ENCODE results near the gene DYNC1H1. TPM values are rescaled to one million over a fixed set of nuclear protein-coding genes. Genes with fewer than 3 reads are reported as not detected.

Gene DYNC1H1
- total and polyA plus RNA-seq, 2 experiments from 2014 or later = 141 to 405 TPM

GRCh38 chr14:102094101-102094500, 129.7 kb downstream of the DYNC1H1 start:
- Histone ChIP-seq H4K20me1 (ENCODE audit: insufficient read depth, poor library complexity, severe bottlenecking) (no peaks in the 10 kb centered on the region), H3K27me3 (no peaks in the 10 kb centered on the region), H3K4me1 (ENCODE audit: insufficient read depth) (peaks cover 11% of the 10 kb centered on the region), H3K79me2 (no peaks in the 10 kb centered on the region), H3K27ac (no peak overlapping the region), H3K36me3 (replicated peaks; ENCODE audit: insufficient read depth, low read depth) (no peaks in the 10 kb centered on the region), H3K9me2 (replicated peaks; ENCODE audit: insufficient read depth) (no peaks in the 10 kb centered on the region), H2AFZ (no peak overlapping the region), H3K4me3 (no peak overlapping the region), H3K4me2 (no peak overlapping the region), H3K9me3 (ENCODE audit: low read depth) (no peaks in the 10 kb centered on the region)
- DNase-seq (ENCODE audit: low spot score) = no peak
- TF ChIP-seq EZH2phosphoT487 (IDR thresholded peaks at IDR 0.05; ENCODE audit: low read depth, severe bottlenecking, unreplicated experiment) (no peak), CTCF (IDR thresholded peaks at IDR 0.05; ENCODE audit: poor library complexity) (no peak), EZH2 (IDR thresholded peaks at IDR 0.05; ENCODE audit: borderline replicate concordance) (no peak)
- WGBS (ENCODE audit: low lambda C conversion rate, missing lambda C conversion rate) = 78% methylated on average over 7 of the region's 7 CpGs

- TF ChIP-seq CTCF (IDR thresholded peaks at IDR 0.05; ENCODE audit: poor library complexity) (no peak), EZH2 (IDR thresholded peaks at IDR 0.05; ENCODE audit: borderline replicate concordance) (no peak), EZH2phosphoT487 (IDR thresholded peaks at IDR 0.05; ENCODE audit: low read depth, severe bottlenecking, unreplicated experiment) (no peak)
- Histone ChIP-seq H3K4me2 (no peak overlapping the region), H3K9me2 (replicated peaks; ENCODE audit: insufficient read depth) (no peaks in the 10 kb centered on the region), H4K20me1 (ENCODE audit: insufficient read depth, poor library complexity, severe bottlenecking) (no peaks in the 10 kb centered on the region), H3K27me3 (no peaks in the 10 kb centered on the region), H3K9me3 (ENCODE audit: low read depth) (no peaks in the 10 kb centered on the region), H2AFZ (no peak overlapping the region), H3K4me1 (ENCODE audit: insufficient read depth) (peaks cover 11% of the 10 kb centered on the region), H3K36me3 (replicated peaks; ENCODE audit: insufficient read depth, low read depth) (no peaks in the 10 kb centered on the region), H3K27ac (no peak overlapping the region), H3K4me3 (no peak overlapping the region), H3K79me2 (no peaks in the 10 kb centered on the region)
- WGBS (ENCODE audit: low lambda C conversion rate, missing lambda C conversion rate) = 74% methylated on average over 5 of the region's 6 CpGs
- no peak for DNase-seq (ENCODE audit: low spot score)
Observed at GRCh38 chr14:102095231-102095870, 131.0 kb downstream of the DYNC1H1 start.

- H3K4me1 ChIP-seq (ENCODE audit: insufficient read depth) = peaks cover 11% of the 10 kb centered on the region
- peak overlapping the region; percentile 54 for H3K4me2 ChIP-seq
- no peaks in the 10 kb centered on the region for H3K36me3 ChIP-seq (replicated peaks; ENCODE audit: insufficient read depth, low read depth)
- TF ChIP-seq EZH2 (IDR thresholded peaks at IDR 0.05; ENCODE audit: borderline replicate concordance) = no peak
- TF ChIP-seq EZH2phosphoT487 (IDR thresholded peaks at IDR 0.05; ENCODE audit: low read depth, severe bottlenecking, unreplicated experiment) = no peak
- TF ChIP-seq CTCF (IDR thresholded peaks at IDR 0.05; ENCODE audit: poor library complexity) = no peak
- no peaks in the 10 kb centered on the region for H3K9me3 ChIP-seq (ENCODE audit: low read depth)
- H3K4me3 ChIP-seq = no peak overlapping the region
- 48% methylated on average over 8 of the region's 8 CpGs for WGBS (ENCODE audit: low lambda C conversion rate, missing lambda C conversion rate)
- no peak overlapping the region for H2AFZ ChIP-seq
- no peaks in the 10 kb centered on the region for H4K20me1 ChIP-seq (ENCODE audit: insufficient read depth, poor library complexity, severe bottlenecking)
- no peaks in the 10 kb centered on the region for H3K9me2 ChIP-seq (replicated peaks; ENCODE audit: insufficient read depth)
- H3K27me3 ChIP-seq = no peaks in the 10 kb centered on the region
- H3K79me2 ChIP-seq = no peaks in the 10 kb centered on the region
- no peak overlapping the region for H3K27ac ChIP-seq
- DNase-seq (ENCODE audit: low spot score) = no peak
Observed at GRCh38 chr14:102095871-102096568, 131.6 kb downstream of the DYNC1H1 start.

Data from hepatocyte (in vitro differentiated cells).